Left lobe of liver (tissue), 2 donors: Measurements from ENCODE around the gene RGMB. TPM values are rescaled to one million over a fixed set of nuclear protein-coding genes. Genes with fewer than 3 reads are reported as not detected.

Experiments
- ATAC-seq: fragments of 200-7000 bp; cut with Tn5 transposase; one replicate; pipeline ENCODE4 v1.9.1; 2020; ENCODE audit warnings: mild to moderate bottlenecking, moderate library complexity
- DNase-seq: peaks from one replicate; pipeline ENCODE4 v3.0.0-alpha.2; 2020; ENCODE audit warnings: low spot score
- total RNA-seq: library from RNA; stranded (reverse); gene quantifications from one replicate; pipeline ENCODE4 v1.2.1, GENCODE V29; 2021
- donor health status: DM: no; HTN: no; CAD: no; lungs with moderate emphysema.
- donor health status: DM: no; HTN: yes; CAD: no.

Gene RGMB
- total RNA-seq, 1 donor from 2014 or later: 6.0 TPM

DNA sequence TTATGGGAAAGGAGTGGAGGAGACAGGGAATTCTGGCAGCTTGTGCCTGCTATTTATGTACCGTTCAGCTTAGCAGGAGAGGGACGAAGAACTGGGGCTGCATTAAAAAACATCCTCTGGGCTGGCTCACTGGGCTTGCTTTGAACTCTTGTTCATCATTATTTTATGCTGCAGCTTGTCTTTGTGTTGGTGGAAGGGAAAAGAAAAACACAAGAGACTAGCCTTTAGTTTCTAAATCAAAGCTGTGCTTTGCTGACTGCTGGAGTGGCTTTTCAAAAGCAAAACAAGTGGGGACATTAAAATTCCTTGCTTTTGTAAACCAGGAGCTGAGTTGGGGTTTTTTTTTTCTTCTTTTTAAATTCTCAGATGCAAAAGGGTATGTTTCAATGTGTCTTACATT lies 5.9 kb upstream of the RGMB start:
- ATAC-seq (no peak), DNase-seq (no peak)

DNA sequence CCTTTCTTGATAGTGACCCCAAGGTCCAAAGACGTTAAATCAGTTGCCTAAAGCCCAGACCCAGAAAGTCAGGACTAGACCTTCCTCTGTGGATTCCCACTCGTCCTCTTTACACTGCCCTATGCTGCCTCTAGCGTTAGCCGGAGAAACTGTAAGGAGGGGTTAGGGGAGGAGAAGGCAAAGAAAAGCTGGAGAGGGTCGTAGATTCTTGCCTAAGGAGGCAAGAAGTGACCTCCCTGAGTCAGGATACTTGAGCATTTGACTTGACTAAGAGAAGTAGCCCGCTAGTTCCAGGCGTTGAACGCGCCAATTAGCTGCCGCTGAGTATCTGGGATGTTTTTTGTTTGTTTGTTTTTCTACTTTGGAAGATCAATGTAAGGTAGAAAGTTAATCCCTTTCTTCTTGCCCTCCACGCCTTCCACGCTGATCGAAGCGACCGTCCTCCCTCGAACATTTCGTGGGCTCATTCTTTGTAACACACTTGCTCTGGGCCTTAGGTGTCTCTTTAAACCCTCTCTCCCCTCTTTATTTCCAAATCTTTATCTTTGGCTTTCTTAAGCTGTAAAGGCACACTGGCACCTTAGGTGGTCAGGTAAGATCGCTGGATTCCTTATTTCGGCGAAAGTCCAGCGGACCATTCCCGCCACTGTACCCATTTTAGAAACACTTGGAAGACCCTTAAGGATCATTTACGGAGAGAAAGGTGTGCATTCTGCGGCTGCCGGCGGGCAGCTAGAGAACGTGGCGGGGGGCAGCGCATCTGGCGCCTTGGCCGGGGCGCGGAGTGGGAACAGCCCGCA lies 5.1 kb upstream of the RGMB start:
- DNase-seq (no peak), ATAC-seq (peak; percentile 40)

DNA sequence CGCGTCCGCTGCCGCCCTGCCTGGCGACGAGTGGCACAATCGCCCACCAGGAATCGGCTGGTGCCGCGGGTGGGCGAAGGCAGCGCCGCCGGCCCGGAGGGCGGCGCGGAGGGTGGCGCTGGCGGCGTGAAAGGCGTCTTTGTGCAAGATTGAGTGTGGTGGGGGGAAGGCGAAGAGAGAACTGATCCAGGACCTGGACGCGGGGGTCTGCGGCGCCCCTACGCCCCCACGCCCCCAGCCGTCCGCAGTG lies 4.6 kb upstream of the RGMB start:
- DNase-seq: no peak
- ATAC-seq: no peak

DNA sequence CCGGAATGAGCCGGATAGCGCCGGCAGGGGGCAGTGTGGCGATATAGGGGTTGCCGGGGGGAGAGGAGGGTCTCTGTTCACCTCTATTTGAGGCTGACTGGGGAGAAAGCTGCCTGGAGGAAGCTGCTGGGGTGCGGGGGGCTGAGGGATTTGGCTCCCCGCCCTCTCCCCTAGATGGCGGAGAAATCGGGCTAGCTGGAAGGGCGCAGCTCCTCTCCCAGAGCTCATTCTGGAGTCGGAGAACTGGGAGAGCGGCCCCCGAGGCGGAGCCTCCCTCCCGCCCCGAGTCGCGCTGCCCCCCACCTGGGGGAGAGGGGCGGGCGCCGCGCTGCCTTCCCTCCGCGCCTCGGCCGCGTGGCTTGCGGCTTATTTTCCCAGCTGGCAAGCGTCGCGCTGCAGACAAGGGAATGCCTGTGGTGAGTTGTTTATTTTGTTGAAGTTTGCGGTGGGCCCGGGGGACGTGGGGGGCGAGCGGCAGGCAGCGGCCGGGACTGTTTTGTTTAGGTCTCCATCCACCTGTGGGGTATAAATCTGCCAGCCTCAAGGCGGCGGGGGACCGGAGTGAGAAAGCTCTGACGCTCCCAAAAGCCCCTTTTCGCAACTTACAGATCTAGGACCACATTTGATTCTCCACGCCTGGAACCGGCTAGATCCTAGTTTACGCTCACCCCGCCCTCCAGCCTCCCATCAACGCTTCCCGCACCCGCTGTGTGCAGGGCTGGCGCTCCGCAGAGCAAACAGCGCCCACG lies 4.1 kb upstream of the RGMB start:
- peak; percentile 10 for ATAC-seq

DNA sequence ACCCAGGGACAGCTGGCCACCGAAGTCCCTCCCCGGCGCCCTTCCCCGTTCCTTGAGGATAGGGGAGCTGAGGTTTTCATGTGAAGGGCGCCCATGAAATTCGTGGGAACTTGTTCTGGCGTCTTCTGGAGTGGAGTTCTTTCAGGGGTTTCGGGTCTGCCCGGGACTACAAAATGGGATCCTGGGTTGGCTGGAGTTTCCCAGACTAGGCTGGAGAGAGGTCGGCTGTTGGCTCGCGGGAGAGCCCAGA lies 3.6 kb upstream of the RGMB start:
- DNase-seq (no peak), ATAC-seq (no peak)

More for the DNA sequence above, 4.1 kb upstream of the RGMB start:
- DNase-seq: no peak

DNA sequence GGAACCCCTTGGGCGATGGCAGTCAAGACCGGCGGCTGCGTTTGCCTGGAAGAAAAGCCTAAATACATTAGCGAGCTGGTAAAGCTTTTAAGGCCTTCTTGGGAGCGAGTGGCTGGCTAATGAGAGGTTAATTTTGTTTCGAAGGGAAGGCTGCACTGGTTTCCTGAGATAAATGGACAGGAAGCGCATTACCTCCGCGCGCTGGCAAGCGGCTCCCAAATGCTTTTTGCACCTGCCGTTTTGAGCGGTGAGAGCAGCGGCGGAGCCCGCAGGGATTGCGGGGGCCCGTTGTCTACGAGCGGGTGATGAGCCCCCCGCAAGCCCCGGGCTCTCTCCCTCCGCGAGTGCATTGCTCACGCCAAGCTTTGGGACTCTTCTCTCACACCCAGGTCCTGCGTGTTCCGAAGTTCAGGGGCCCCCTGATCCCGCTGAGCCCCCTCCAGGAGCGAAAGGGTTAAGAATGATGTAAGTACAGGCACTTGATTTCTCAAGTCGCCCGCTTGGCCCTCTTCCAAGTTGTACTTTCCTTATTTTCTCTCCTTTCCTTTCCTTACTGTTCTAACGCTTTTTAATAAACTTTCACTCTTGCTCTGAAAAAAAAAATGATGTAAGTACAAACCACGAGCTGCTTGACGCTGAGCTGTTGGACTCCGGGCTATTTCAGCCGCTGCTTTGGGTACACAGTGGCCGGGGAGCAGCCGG lies 3.1 kb upstream of the RGMB start:
- no peak for ATAC-seq
- no peak for DNase-seq

DNA sequence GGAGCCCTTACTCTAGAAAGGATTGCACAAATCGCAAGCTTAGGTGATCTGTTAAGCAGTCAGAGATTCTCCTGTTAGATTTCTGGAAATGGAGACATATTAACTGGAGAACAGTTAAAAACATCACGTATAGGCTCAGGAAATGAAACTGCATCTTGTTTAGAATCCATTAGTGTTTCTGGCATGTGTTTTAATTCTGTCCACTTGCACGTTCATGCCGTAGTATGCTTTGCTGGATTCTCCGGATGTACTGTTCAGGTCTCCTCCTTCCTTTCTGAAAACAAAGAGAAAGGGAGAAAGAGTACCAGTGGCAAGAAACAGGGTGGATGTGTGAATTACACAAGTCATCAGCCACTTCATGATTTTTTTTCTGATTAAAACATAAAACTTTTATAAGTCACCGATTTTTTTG lies 2.5 kb upstream of the RGMB start:
- no peak for DNase-seq
- ATAC-seq: no peak

DNA sequence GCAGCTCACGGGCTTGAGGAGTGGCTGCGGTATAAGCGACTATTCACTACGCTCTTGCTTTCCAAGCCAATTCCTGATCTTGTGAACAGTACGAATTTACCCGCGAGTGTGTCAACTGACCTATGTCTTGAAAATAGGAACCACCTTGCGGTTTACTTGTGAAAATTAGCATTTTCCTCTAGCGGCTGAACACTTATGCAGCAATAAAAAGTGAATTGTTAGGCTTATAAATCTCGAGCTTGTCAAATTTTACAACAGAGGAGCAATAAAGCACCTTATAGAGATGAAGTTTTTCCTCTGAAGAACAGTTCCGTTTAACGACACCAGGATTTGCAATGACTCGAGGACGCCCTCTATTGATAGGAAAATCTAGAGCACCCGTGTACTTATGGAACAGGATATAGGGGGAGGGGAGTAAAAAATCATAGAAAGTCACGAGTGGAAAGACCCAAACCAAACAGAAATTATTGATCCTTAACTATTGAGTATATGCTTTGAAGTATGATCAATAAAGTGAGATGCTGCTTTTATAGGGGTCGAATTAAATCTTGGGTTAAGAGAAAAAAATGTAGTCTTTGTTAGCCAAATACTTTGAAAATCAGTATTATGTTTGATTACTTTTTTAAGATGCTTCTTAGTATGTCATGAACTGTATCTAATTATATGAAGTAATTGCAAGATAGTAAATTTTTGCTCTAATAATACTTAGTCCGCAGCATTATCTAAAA lies 1.9 kb upstream of the RGMB start:
- DNase-seq (no peak), ATAC-seq (peak; percentile 14)

DNA sequence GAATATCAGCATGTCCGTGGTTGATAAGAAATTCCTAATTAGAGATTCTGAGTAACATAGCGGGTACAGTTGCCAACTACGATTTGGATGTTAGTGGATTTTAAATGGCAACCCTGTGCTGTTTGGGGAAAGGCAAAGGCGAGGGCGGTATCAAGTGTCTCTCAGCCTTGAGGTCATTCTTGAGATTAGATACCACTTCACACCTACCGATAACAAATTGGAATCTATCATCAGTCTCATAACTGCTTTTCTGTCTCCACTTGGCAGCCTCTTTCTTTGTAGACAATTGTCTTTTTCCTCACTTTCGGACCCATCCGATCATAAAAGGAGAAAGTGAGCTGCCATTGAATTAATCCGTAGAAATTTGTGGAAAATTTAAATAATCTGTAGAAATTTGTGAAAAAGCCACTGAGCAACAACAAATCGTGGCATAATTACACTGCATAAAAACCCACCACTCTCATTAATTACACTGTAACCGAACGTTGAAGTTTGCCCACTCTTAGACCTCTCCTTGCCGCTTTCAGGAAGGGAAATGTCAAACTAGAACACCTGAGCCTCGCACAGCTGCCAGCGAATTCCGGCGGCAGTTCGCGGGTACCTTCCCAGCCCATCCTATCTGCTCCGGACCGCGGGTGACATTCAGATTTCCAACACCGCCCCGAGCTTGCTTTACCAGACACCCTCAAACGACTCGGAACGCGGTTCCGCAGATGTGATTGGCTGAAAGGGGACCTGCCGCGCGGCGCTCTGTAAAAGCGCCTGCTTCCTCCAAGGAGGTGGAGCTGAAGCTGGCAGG lies 849 bp upstream of the RGMB start:
- DNase-seq (peak; percentile 84), ATAC-seq (peak; percentile 54)

DNA sequence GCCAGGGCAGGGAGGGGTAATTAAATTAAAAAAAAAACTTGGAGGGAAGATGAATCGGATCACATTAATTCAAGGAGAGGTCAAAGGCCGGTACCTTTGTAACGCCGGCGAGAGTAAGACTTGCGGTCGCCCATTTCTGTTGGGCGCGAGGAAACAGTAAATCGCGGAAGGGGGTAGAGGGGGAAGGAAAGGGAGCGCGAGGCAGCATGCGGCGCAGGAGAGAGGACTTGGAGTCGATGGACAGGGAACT lies 324 bp upstream of the RGMB start:
- DNase-seq (no peak), ATAC-seq (no peak)

DNA sequence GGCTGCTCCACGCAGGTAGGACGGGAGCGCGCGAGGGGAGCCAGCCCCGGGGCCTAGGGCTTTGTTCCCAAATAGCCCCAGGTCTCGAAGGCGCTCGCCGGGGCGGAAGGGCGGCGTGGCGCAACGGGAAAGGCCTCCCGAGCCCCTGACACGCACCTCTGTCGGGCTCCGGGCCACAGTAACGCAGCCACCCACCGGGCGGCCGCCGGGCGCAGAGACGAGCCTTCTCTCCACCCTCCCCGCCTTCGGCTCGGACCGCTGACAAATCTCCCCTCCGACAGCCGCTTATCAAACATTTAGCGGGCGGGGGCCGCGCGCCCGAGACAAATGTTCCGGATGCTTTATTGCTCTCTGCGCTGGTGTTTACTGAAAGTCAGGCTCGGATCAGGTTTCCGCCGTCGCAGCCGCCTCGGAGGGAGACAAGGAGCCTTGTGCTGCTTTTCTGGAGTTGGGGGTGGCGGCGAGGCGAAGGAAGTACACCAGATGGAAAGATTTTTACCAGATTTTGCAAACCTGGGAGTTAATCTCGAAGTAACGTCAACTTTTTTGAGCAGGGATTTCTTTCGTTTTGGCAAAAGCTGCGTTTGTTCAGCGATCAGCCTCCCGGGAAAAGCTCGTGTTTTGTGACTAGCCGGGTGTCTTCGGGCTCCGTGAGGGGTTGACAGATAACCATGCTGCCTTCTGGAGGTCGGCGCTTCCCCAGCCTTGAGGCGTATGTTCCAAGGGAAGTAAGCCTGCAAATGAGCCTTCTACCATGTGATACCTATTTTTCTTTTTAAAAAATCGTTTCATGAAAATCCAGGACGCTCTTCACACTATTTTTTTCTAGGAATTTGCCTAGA lies 950 bp downstream of the RGMB start:
- DNase-seq (peak; percentile 69), ATAC-seq (peak; percentile 47)

DNA sequence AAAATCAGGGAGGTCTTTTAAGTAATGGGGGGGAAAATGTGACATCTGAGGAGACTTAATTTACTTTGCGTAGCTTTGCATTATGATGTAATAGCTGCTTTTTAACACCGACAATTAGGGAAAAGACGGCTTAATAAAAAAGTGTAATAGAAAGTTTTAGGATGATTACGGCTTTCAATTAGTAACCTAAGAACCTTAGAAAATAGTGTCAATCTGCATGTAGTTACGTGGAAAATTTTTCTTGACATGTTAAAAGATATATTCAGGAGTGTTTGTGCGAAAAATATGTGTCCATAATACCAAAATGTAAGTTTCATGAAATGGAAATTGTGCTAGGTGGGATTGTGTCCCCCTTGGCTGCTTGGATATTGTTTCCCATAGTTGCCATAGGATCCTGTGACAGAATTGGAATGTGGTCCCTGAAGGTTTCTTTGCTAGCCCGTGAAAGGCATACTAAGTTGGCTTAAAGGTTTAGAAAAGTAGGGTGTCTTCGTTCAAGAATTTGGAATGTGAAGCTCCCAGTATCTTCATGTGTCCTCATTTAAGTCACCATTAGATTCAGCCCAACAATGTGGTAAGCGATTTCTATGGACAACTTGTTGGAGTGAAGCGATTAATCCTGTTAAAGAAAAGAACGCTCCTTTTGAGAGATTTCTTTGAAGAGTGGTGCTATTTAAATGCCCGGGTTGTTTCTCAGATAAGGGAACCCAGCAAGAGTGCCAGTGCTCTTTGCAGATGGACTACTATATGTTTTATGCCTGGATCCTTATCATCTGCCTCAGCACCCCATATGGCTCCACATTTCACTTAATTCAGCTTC lies 2.0 kb downstream of the RGMB start:
- DNase-seq (no peak), ATAC-seq (no peak)

DNA sequence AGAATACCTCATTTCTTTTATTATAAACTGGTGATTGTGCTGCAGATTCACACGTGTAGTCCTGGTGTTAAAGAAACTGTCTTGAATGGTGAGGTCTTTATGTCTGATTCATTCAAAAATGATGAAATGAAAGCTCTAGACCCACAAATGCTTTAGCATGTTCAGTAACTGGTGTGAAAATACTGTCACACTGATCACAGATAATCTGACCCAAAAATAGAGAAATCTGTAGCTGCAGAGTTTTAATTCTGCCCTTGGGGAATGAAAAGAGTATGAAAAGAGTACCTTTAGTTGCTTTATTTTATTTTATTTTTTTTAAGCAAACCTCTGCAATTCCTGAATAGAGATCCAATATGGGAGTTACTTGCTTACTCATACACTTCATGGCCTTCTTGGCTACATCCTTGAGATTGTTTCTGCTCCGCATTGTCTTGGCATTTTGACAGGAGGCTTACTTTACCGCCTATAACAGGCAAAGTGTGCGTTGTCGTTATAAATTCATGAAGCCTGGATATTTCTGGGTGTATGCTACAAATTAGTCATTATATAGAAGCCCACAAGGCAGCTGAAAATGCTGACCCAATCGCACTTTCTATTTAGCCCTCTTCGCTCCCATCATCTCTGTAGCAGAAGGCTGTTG lies 2.7 kb downstream of the RGMB start:
- no peak for ATAC-seq
- no peak for DNase-seq

DNA sequence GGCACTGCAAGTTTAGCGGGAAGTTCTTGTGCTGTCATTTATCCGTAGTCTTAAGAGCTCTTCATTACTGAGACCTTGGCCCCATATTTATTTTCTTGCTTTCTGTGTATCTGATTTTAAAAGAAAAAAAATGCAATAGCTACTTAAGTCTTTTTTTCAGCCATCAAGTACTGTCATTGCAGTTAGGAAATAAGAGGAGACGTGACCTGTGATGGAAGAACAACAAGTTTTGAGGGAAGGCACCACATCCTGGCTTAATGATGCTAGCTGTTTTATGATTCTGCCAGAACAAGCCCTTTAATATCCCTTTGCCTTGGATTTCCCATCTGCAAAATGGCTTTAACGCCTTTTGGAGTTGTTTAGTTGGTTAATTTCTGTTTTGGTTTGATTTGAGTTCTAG lies 3.8 kb downstream of the RGMB start:
- DNase-seq: no peak
- ATAC-seq: no peak

DNA sequence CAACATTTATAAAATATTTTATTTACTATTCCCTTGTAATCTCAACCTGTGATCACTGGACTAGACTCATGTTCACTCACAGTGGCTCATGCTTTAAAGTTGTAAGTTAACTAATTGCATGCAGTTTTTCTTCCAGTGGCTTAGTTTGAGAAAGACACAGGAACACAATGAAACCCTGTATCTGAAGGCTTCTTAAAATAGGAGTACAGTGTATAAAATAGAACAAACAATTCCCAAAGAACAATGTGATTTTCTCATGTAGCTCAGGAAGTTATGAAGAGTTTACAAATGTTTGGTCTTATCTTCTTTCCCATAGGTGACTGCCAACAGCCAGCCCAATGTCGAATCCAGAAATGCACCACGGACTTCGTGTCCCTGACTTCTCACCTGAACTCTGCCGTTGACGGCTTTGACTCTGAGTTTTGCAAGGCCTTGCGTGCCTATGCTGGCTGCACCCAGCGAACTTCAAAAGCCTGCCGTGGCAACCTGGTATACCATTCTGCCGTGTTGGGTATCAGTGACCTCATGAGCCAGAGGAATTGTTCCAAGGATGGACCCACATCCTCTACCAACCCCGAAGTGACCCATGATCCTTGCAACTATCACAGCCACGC lies 5.9 kb downstream of the RGMB start:
- ATAC-seq: peak; percentile 94
- peak; percentile 91 for DNase-seq

DNA sequence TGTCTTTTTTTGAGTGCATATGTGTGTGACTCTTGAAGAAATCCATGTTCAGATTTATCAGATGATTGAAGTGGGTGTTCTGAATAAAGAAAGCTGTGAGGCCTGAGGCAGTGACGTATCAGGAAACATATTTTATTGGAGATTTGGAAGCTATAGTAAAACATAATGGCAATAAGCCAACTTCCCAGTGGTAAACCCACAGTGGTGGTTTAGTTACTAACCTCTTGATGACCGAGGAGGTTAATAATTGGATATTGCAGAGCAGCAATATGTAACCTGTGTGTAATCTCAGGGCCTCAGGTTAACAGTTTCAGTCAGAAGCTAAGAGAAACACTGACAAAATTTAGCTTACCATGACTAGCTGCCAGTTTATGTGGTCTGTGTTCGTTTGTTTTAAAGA lies 6.9 kb downstream of the RGMB start:
- DNase-seq (no peak), ATAC-seq (no peak)

DNA sequence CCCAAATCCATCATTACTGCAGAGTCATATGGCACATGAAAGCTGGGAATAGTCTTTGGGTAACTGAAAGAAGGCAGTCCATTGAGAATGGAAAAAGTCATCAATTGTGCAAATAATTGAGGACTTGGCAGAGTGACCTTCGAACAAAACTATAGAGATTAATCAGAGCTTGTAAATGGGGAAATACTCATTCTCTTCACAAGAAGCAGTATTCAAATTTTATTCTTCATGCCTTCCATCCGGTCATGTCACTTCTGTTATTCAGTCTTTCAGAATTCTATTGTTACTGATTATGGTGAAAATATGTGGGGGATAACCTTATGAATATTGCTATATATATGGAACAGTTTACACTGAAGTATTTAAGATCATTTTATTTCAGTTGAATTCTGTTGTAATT lies 8.1 kb downstream of the RGMB start:
- ATAC-seq: no peak

DNA sequence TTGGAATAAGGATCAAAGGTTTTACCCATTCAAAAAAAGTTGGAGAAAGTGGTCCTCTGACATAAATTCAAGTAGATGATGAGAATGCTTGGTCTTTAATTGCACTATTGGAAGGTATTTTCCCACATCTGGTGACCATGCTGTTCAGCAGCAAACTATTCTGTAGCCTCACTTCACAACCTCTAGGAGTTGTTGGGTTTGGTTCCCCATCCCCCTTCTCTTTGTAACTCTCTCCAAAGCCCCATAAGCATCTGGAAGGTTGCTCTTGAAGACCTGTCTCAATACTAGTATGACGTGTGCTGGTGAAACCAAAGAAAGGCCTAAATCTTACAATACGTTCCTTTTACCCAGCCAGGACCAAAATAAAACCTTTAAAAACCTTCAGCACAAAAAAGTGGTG lies 8.5 kb downstream of the RGMB start:
- no peak for ATAC-seq
- DNase-seq: no peak

More for the DNA sequence above, 8.1 kb downstream of the RGMB start:
- no peak for DNase-seq
